Choroid plexus epithelial cell (primary cell): ENCODE results near the gene FHIP1B.

Experiments
- DNase-seq: peaks from one replicate; pipeline ENCODE4 v3.0.0-alpha.2; 2010; ENCODE audit warnings: low read depth
- H3K4me3 ChIP-seq: 2 replicates; pipeline ENCODE4 v1.5.1; 2011; ENCODE audit warnings: low read depth, mild to moderate bottlenecking, control low read depth, low read length, moderate library complexity
- TF ChIP-seq, protein P1 (sequence below): conservative IDR thresholded peaks from 2 replicates; pipeline ENCODE4 v1.5.1; 2011; ENCODE audit warnings: low read depth, mild to moderate bottlenecking, control low read depth, inconsistent platforms, low read length, moderate library complexity

The FHIP1B gene

DNA sequence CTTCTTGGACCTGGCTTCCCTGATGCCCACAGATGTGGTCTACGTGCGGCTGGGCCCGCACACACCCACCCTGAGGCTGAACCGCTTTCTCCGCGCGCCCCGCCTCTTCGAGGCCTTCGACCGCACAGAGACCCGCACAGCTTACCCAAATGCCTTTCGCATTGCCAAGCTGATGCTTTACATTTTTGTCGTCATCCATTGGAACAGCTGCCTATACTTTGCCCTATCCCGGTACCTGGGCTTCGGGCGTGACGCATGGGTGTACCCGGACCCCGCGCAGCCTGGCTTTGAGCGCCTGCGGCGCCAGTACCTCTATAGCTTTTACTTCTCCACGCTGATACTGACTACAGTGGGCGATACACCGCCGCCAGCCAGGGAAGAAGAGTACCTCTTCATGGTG lies 5.7 kb upstream of the FHIP1B start:
- no peak overlapping the region for H3K4me3 ChIP-seq
- DNase-seq: no peak
- TF ChIP-seq, protein P1, sequence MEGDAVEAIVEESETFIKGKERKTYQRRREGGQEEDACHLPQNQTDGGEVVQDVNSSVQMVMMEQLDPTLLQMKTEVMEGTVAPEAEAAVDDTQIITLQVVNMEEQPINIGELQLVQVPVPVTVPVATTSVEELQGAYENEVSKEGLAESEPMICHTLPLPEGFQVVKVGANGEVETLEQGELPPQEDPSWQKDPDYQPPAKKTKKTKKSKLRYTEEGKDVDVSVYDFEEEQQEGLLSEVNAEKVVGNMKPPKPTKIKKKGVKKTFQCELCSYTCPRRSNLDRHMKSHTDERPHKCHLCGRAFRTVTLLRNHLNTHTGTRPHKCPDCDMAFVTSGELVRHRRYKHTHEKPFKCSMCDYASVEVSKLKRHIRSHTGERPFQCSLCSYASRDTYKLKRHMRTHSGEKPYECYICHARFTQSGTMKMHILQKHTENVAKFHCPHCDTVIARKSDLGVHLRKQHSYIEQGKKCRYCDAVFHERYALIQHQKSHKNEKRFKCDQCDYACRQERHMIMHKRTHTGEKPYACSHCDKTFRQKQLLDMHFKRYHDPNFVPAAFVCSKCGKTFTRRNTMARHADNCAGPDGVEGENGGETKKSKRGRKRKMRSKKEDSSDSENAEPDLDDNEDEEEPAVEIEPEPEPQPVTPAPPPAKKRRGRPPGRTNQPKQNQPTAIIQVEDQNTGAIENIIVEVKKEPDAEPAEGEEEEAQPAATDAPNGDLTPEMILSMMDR: no peak

DNA sequence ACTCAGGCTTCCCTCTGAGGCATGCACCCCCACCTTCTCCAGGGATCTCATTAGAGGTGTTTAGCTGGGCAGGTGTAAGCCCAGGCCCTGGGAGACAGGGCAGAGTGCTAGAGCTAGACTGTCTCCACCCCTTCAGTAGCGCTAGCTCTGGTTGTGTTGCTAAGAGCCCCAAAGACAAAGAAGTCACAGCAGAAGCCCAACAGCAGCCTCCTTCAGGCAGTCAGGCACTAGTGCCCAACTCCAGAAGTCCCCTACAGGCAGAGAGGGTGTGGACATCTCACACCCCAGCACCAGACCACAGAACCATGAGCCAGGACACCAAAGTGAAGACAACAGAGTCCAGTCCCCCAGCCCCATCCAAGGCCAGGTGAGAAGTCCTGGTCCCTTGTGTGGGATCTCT lies 4.5 kb upstream of the FHIP1B start, which contains the start of gene CNGA4:
TSS of gene CNGA4 (plus strand) at position 188 of the 400 bp plus-strand sequence. CDS start at position 306, 118 bp downstream.
- no peak within 1 kb of the TSS for H3K4me3 ChIP-seq
- DNase-seq: no peak
- TF ChIP-seq, protein P1: no peak

DNA sequence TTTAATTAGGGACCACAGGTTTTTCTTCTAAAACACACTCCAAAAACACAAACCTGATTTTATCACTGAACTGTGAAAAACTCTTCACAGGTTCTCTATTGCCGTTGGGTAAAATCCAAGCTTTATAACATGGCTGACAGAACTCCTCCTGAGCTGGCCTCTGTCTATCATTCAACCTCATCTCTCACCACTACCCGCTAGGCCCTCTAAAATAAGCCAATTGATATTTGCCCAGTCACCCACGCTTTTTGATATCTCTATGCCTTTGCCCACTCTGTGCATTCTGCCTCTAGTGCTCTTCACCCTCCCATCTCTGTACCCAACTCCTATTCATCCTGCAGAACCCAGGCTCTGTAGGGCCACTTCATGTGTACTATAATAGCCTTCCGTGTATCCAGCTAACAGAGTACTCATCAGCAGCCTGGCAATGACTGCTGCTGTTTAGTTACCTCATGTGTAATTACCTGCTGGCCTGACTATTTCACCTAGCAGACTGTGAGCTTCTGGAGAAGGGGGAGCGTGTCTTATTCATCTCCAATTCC lies 3.4 kb upstream of the FHIP1B start:
- TF ChIP-seq, protein P1: no peak
- DNase-seq: no peak
- H3K4me3 ChIP-seq: no peak overlapping the region

DNA sequence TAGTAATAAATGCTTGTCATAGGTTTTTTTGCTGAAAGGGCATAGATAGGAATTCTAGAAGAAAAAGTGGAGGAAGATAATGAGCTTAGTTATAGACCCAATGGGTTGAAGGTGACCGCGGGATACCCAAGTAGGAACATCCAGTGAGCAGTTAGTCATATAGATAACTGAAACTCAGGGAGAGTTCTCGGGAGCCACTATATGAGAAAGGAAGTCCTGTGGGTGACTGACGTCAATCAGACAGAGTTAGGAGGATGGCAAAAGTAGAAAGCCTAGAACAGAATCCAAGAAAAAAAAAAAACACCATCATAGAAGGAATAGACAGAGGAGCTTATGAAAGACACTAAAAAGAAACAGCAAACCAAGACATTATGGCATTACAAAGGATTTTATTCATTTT lies 2.8 kb upstream of the FHIP1B start:
- H3K4me3 ChIP-seq: no peak overlapping the region
- DNase-seq: no peak
- TF ChIP-seq, protein P1: no peak

DNA sequence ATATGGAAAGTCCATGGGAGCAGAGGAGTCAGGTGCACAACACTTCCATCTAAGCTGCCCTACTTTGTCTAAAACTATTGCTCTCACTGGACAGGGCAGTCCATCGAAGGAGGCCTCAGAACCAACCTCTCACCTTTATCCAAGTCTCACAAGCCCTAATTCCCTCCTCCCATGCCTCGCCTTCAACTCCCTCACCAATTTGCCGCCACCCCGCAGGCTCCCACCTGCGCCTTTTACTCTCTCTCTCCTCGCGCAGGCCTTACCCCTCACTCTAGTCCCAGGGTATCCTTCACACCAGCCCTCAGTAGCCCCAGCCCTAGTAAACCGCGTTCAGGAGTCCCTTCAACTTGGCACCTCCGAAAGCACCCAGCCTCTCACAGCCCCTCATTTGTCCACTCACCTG lies 451 bp downstream of the FHIP1B start:
- DNase-seq: no peak
- H3K4me3 ChIP-seq: peak overlapping the region; percentile 87
- TF ChIP-seq, protein P1: no peak

DNA sequence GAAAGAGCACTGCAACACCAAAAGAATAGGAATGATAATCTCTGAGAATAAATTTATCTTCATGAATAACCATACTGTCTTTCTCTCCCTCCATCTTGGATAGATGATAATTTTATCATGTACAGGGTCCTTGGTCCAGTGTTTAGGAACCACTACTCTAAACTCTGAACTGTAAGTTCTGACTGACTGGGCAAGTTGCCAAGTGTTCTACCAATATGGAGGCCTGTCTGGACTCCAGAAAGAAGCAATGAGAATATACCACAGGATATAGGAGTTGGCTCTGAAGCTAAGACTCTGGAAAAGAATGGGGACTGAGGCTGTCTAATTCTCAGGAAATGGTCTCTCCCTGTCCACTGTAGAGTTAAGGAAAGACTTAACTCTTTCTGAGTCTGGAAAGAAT lies 1.5 kb downstream of the FHIP1B start:
- H3K4me3 ChIP-seq: no peak overlapping the region
- DNase-seq: no peak
- TF ChIP-seq, protein P1: no peak

DNA sequence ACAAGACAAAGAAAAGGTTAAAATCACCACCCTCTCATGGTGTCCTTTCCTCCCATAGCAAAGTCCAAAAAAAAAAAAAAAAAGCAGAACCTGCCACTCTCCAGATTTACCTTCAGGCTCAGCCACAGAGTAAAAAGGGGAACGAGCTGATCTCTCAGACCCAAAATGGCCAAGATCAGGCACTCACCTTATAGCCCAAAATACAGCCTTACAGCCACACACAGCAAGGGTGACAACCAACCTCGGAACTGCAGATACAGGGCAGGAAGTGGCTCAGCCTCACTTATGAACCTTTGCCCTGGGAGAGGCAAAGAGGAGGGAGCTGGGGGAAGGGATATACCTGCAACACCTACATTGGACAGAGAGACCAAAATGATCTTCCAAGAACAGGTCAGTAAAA lies 4.5 kb downstream of the FHIP1B start:
- no peak overlapping the region for H3K4me3 ChIP-seq
- no peak for DNase-seq
- TF ChIP-seq, protein P1: no peak
